BLaER1 (cell line): Measurements from ENCODE around the gene IL20.
A peak's percentile ranks its signal among the peaks of the same experiment; 100 is the strongest.

Source experiments
- H3K27ac ChIP-seq: shearing (Covaris generic); formaldehyde crosslinking; 2 replicates; pipeline ENCODE4 v1.8.1; 2022
- H3K27me3 ChIP-seq: shearing (Covaris generic); formaldehyde crosslinking; 2 replicates; pipeline ENCODE4 v1.8.1; 2022
- H3K36me3 ChIP-seq: shearing (Covaris generic); formaldehyde crosslinking; 2 replicates; pipeline ENCODE4 v1.8.1; 2022
- H3K4me1 ChIP-seq: shearing (Covaris generic); formaldehyde crosslinking; 2 replicates; pipeline ENCODE4 v1.8.1; 2022
- H3K4me2 ChIP-seq: shearing (Covaris generic); formaldehyde crosslinking; 2 replicates; pipeline ENCODE4 v1.8.1; 2022
- H3K4me3 ChIP-seq: shearing (Covaris generic); formaldehyde crosslinking; 2 replicates; pipeline ENCODE4 v1.8.1; 2022
- H3K9ac ChIP-seq: shearing (Covaris generic); formaldehyde crosslinking; 2 replicates; pipeline ENCODE4 v1.8.1; 2022
- H3K9me3 ChIP-seq: shearing (Covaris generic); formaldehyde crosslinking; 2 replicates; pipeline ENCODE4 v1.8.1; 2022
- H4K20me1 ChIP-seq: shearing (Covaris generic); formaldehyde crosslinking; 2 replicates; pipeline ENCODE4 v1.8.1; 2022
- Cebpa-rat ChIP-seq: shearing (Covaris generic); IDR thresholded peaks from 2 replicates; pipeline ENCODE4 v1.8.1; 2022

The IL20 gene

GRCh38 chr1:206854401-206855129 lies 10.9 kb upstream of the IL20 start:
- H3K4me3 ChIP-seq, result no peak overlapping the region
- H3K36me3 ChIP-seq, result no peaks in the 10 kb centered on the region
- no peaks in the 10 kb centered on the region for H3K27me3 ChIP-seq
- no peak overlapping the region for H3K9ac ChIP-seq
- no peak overlapping the region for H3K27ac ChIP-seq
- TF ChIP-seq Cebpa-rat, result no peak
- peaks cover 12% of the 10 kb centered on the region for H3K4me1 ChIP-seq
- no peak overlapping the region for H3K4me2 ChIP-seq
- no peaks in the 10 kb centered on the region for H4K20me1 ChIP-seq
- H3K9me3 ChIP-seq, result peaks cover 5% of the 10 kb centered on the region

- TF ChIP-seq Cebpa-rat, result no peak
- Histone ChIP-seq H4K20me1 (no peaks in the 10 kb centered on the region), H3K9me3 (peaks cover 5% of the 10 kb centered on the region), H3K9ac (no peak overlapping the region), H3K4me2 (no peak overlapping the region), H3K36me3 (no peaks in the 10 kb centered on the region), H3K27me3 (no peaks in the 10 kb centered on the region), H3K27ac (no peak overlapping the region), H3K4me3 (no peak overlapping the region), H3K4me1 (peaks cover 12% of the 10 kb centered on the region)
Observed at GRCh38 chr1:206855859-206856258, 9.6 kb upstream of the IL20 start.

GRCh38 chr1:206856674-206857464 lies 8.6 kb upstream of the IL20 start:
- no peak overlapping the region for H3K4me3 ChIP-seq
- H3K4me1 ChIP-seq, result peaks cover 12% of the 10 kb centered on the region
- peaks cover 5% of the 10 kb centered on the region for H3K9me3 ChIP-seq
- H3K36me3 ChIP-seq, result no peaks in the 10 kb centered on the region
- no peaks in the 10 kb centered on the region for H4K20me1 ChIP-seq
- no peak for TF ChIP-seq Cebpa-rat
- H3K9ac ChIP-seq, result no peak overlapping the region
- no peaks in the 10 kb centered on the region for H3K27me3 ChIP-seq
- H3K27ac ChIP-seq, result no peak overlapping the region
- H3K4me2 ChIP-seq, result no peak overlapping the region

GRCh38 chr1:206859082-206859521 lies 6.3 kb upstream of the IL20 start:
- no peaks in the 10 kb centered on the region for H3K9me3 ChIP-seq
- H3K9ac ChIP-seq, result no peak overlapping the region
- TF ChIP-seq Cebpa-rat, result no peak
- H3K4me2 ChIP-seq, result peak overlapping the region; percentile 66
- no peak overlapping the region for H3K4me3 ChIP-seq
- no peaks in the 10 kb centered on the region for H4K20me1 ChIP-seq
- H3K27ac ChIP-seq, result peak overlapping the region; percentile 33; the same call in 1 of the 2 replicates
- no peaks in the 10 kb centered on the region for H3K27me3 ChIP-seq
- peaks cover 12% of the 10 kb centered on the region for H3K4me1 ChIP-seq
- H3K36me3 ChIP-seq, result no peaks in the 10 kb centered on the region

- no peak overlapping the region for H3K4me2 ChIP-seq
- H3K4me1 ChIP-seq, result peaks cover 12% of the 10 kb centered on the region
- H4K20me1 ChIP-seq, result no peaks in the 10 kb centered on the region
- no peaks in the 10 kb centered on the region for H3K27me3 ChIP-seq
- TF ChIP-seq Cebpa-rat, result no peak
- H3K36me3 ChIP-seq, result no peaks in the 10 kb centered on the region
- H3K4me3 ChIP-seq, result no peak overlapping the region
- H3K9ac ChIP-seq, result no peak overlapping the region
- no peak overlapping the region for H3K27ac ChIP-seq
- H3K9me3 ChIP-seq, result no peaks in the 10 kb centered on the region
Observed at GRCh38 chr1:206860165-206860564, 5.3 kb upstream of the IL20 start.

- Histone ChIP-seq H3K9ac (no peak overlapping the region), H4K20me1 (no peaks in the 10 kb centered on the region), H3K27me3 (no peaks in the 10 kb centered on the region), H3K4me2 (no peak overlapping the region), H3K9me3 (no peaks in the 10 kb centered on the region), H3K4me3 (no peak overlapping the region), H3K36me3 (no peaks in the 10 kb centered on the region), H3K27ac (no peak overlapping the region), H3K4me1 (peaks cover 12% of the 10 kb centered on the region)
- no peak for TF ChIP-seq Cebpa-rat
Observed at GRCh38 chr1:206863266-206863665, 2.2 kb upstream of the IL20 start.

DNA sequence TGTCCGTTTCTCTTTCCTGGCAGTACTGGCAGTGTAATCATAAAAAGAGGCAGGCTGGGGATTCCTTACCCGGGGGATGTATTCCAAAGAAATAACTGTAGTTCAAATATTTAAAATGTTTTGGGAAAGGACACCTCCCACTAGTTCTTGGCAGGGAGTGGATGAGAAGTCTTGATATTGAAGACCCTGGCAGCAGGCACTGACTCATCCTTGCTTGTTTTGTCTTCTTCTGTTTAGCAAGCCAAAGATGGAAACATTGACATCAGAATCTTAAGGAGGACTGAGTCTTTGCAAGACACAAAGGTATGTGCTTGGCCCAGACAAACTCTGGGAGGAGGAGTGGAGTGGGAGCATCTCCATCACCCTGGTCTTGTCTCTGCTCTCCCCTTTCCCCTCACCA lies 639 bp downstream of the IL20 start:
- Histone ChIP-seq H3K4me1 (peaks cover 18% of the 10 kb centered on the region), H3K36me3 (no peaks in the 10 kb centered on the region), H3K4me2 (no peak overlapping the region), H3K4me3 (no peak overlapping the region), H3K9ac (no peak overlapping the region), H3K27me3 (no peaks in the 10 kb centered on the region), H3K9me3 (no peaks in the 10 kb centered on the region), H4K20me1 (no peaks in the 10 kb centered on the region), H3K27ac (no peak overlapping the region)
- TF ChIP-seq Cebpa-rat, result no peak

DNA sequence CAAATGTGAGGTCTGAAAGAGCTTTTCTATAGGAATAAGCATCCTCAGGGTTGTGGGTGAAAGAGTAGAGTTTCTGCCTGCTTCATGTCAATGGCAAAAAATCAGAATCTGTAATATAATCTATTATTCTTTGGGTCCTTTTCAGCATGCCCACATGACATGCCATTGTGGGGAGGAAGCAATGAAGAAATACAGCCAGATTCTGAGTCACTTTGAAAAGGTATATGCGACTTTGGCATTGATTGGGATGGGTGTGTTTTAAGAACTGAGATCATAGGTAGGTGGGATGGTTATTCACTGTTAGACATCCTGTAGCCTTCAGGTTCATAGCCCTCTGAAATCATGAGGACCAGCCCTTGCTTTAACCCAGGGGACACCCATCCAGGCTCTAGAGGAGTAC lies 1.8 kb downstream of the IL20 start:
- no peak overlapping the region for H3K9ac ChIP-seq

GRCh38 chr1:206867716-206868115 lies 2.3 kb downstream of the IL20 start:
- H3K9ac ChIP-seq, result no peak overlapping the region
- no peak overlapping the region for H3K4me3 ChIP-seq
- no peaks in the 10 kb centered on the region for H3K27me3 ChIP-seq
- no peaks in the 10 kb centered on the region for H3K36me3 ChIP-seq
- H3K9me3 ChIP-seq, result peaks cover 11% of the 10 kb centered on the region
- peaks cover 18% of the 10 kb centered on the region for H3K4me1 ChIP-seq
- no peak for TF ChIP-seq Cebpa-rat
- no peak overlapping the region for H3K4me2 ChIP-seq
- H3K27ac ChIP-seq, result no peak overlapping the region
- H4K20me1 ChIP-seq, result no peaks in the 10 kb centered on the region

More for the DNA sequence above, 1.8 kb downstream of the IL20 start:
- Histone ChIP-seq H3K9me3 (peaks cover 7% of the 10 kb centered on the region), H3K27ac (no peak overlapping the region), H3K27me3 (no peaks in the 10 kb centered on the region), H3K4me1 (peaks cover 18% of the 10 kb centered on the region), H3K4me2 (no peak overlapping the region), H3K36me3 (no peaks in the 10 kb centered on the region), H4K20me1 (no peaks in the 10 kb centered on the region), H3K4me3 (no peak overlapping the region)
- TF ChIP-seq Cebpa-rat, result no peak

DNA sequence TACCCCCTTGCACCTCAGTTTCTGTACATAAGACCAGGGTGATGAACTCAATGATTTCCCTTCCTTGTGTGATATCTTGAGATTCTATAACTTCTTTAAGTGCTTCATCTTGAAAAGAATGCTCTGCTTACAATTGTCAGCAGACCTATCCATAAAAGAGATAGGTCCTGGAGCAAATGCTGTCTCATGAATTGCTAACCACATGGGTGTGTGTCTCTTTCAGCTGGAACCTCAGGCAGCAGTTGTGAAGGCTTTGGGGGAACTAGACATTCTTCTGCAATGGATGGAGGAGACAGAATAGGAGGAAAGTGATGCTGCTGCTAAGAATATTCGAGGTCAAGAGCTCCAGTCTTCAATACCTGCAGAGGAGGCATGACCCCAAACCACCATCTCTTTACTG lies 2.8 kb downstream of the IL20 start:
- H3K27me3 ChIP-seq, result no peaks in the 10 kb centered on the region
- H3K9me3 ChIP-seq, result peaks cover 17% of the 10 kb centered on the region
- no peak overlapping the region for H3K27ac ChIP-seq
- no peak overlapping the region for H3K9ac ChIP-seq
- no peak overlapping the region for H3K4me3 ChIP-seq
- H4K20me1 ChIP-seq, result no peaks in the 10 kb centered on the region
- no peaks in the 10 kb centered on the region for H3K36me3 ChIP-seq
- peaks cover 18% of the 10 kb centered on the region for H3K4me1 ChIP-seq
- no peak overlapping the region for H3K4me2 ChIP-seq
- TF ChIP-seq Cebpa-rat, result no peak
